Neural progenitor cell (in vitro differentiated cells): ENCODE results near the gene TCERG1L.

ENCODE experiments used
- EZH2 ChIP-seq: fragments of 200-600 bp; sonication (generic); IDR thresholded peaks from 2 replicates; pipeline ENCODE4 v1.6.1; 2017; ENCODE audit warnings: antibody characterized with exemption, mild to moderate bottlenecking, moderate library complexity
- EZH2phosphoT487 ChIP-seq: fragments of 200-600 bp; sonication (generic); IDR thresholded peaks from 2 replicates; pipeline ENCODE4 v1.6.1; 2017; ENCODE audit warnings: antibody characterized with exemption
- TF ChIP-seq, protein P1 (sequence below): fragments of 200-600 bp; sonication (generic); IDR thresholded peaks from 2 replicates; pipeline ENCODE4 v1.5.1; 2017; ENCODE audit warnings: antibody characterized with exemption, mild to moderate bottlenecking

GRCh38 chr10:131109726-131110125 lies 201.8 kb downstream of the TCERG1L start:
- TF ChIP-seq, protein P1, sequence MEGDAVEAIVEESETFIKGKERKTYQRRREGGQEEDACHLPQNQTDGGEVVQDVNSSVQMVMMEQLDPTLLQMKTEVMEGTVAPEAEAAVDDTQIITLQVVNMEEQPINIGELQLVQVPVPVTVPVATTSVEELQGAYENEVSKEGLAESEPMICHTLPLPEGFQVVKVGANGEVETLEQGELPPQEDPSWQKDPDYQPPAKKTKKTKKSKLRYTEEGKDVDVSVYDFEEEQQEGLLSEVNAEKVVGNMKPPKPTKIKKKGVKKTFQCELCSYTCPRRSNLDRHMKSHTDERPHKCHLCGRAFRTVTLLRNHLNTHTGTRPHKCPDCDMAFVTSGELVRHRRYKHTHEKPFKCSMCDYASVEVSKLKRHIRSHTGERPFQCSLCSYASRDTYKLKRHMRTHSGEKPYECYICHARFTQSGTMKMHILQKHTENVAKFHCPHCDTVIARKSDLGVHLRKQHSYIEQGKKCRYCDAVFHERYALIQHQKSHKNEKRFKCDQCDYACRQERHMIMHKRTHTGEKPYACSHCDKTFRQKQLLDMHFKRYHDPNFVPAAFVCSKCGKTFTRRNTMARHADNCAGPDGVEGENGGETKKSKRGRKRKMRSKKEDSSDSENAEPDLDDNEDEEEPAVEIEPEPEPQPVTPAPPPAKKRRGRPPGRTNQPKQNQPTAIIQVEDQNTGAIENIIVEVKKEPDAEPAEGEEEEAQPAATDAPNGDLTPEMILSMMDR: no peak
- TF ChIP-seq EZH2 (no peak), EZH2phosphoT487 (no peak)
